ENCODE results near the gene SLC8B1.
A peak's percentile ranks its signal among the peaks of the same experiment; 100 is the strongest.
"Not testable (repeated sequence)": the region's sequence is repeated elsewhere in the genome, so short reads cannot be mapped to it uniquely, and the experiment has no call there.

SLC8B1 gene

GRCh38 chr12:113354192-113354591 is 19.3 kb upstream of the SLC8B1 start:
- DNase-seq = not testable (repeated sequence)

- DNase-seq = no peak
Measured at GRCh38 chr12:113351089-113351488, 16.2 kb upstream of the SLC8B1 start.

- no peak for DNase-seq
Measured at GRCh38 chr12:113348849-113349536, 14.1 kb upstream of the SLC8B1 start.

GRCh38 chr12:113347892-113348291 is 13.0 kb upstream of the SLC8B1 start:
- DNase-seq = peak; percentile 81

GRCh38 chr12:113347107-113347506 is 12.2 kb upstream of the SLC8B1 start:
- no peak for DNase-seq

- DNase-seq = no peak
Measured at GRCh38 chr12:113346353-113346752, 11.4 kb upstream of the SLC8B1 start.

GRCh38 chr12:113345318-113345717 is 10.4 kb upstream of the SLC8B1 start:
- DNase-seq = no peak

GRCh38 chr12:113341535-113341934 is 6.6 kb upstream of the SLC8B1 start:
- no peak for DNase-seq

- no peak for DNase-seq
Measured at GRCh38 chr12:113340061-113340460, 5.2 kb upstream of the SLC8B1 start.

- no peak for DNase-seq
Measured at GRCh38 chr12:113339540-113339939, 4.6 kb upstream of the SLC8B1 start.

- peak; percentile 61 for DNase-seq
Measured at GRCh38 chr12:113333877-113334785, 778 bp downstream of the SLC8B1 start.

GRCh38 chr12:113333418-113333750 is 1.5 kb downstream of the SLC8B1 start:
- DNase-seq = no peak

GRCh38 chr12:113332688-113333417 is 2.1 kb downstream of the SLC8B1 start:
- no peak for DNase-seq

- no peak for DNase-seq
Measured at GRCh38 chr12:113330505-113330904, 4.4 kb downstream of the SLC8B1 start.

GRCh38 chr12:113329791-113330417 is 5.0 kb downstream of the SLC8B1 start:
- no peak for DNase-seq

GRCh38 chr12:113329022-113329790 is 5.7 kb downstream of the SLC8B1 start:
- no peak for DNase-seq

- no peak for DNase-seq
Measured at GRCh38 chr12:113328368-113328889, 6.5 kb downstream of the SLC8B1 start.

- DNase-seq = no peak
Measured at GRCh38 chr12:113326775-113327395, 8.0 kb downstream of the SLC8B1 start.

- no peak for DNase-seq
Measured at GRCh38 chr12:113325916-113326315, 9.0 kb downstream of the SLC8B1 start.

- no peak for DNase-seq
Measured at GRCh38 chr12:113322343-113322742, 12.6 kb downstream of the SLC8B1 start.

- no peak for DNase-seq
Measured at GRCh38 chr12:113320401-113320800, 14.5 kb downstream of the SLC8B1 start.
